ENCODE results near the gene ANKRD29. TPM values are rescaled to one million over a fixed set of nuclear protein-coding genes. Genes with fewer than 3 reads are reported as not detected.

ANKRD29 gene
- total and polyA plus RNA-seq, 2 of the 4 experiments (the other 2 are of a cell fraction) = 0.18 to 0.31 TPM

DNA sequence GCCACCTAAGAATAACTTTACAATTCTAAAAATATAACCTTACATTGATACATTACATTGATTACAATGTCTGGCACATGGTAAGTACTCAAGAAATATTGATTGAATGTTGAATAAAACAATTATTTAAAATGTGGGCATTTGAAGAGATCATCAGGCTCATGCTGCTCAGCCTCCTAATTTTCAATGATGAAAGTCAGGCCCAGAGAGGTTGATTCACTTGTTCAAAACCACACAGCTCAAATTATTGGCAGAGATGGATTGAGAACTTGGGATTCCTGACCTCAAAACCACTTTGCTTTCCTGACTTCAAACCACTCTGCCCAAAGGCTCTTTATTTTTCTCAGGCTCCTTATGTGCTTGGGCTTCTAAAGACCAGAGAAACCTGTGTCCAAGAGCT is 34.7 kb downstream of the ANKRD29 start:
- intact Hi-C loops (cut with micrococcal nuclease) (loop anchor here (10.0 kb wide), 1 partner anchor 387 kb away; the partner anchor contains the start of gene TTC39C), in situ Hi-C loops (cut with MboI; ENCODE audit: low sequenced_read_pairs) (loop anchor here (5.0 to 10.0 kb wide), 2 partner anchors 74 to 487 kb away; no protein-coding TSS in a partner anchor), dilution Hi-C loops (cut with HindIII; ENCODE audit: low sequenced_read_pairs, unreplicated experiment) (no loop called here)
- Histone ChIP-seq H2BK5ac (ENCODE audit: low read depth, low read length, poor library complexity, severe bottlenecking) (peak overlapping the region; percentile 34), H3K9me3 (ENCODE audit: control insufficient read depth, insufficient read depth, low read length) (no peaks in the 10 kb centered on the region), H3K4me2 (ENCODE audit: low read depth, low read length) (no peak overlapping the region), H3K9me1 (ENCODE audit: insufficient read depth, low read length) (peaks cover 10% of the 10 kb centered on the region), H3K4ac (ENCODE audit: low read depth, low read length) (peak overlapping the region; percentile 33; the same call in 1 of the 2 replicates), H3K18ac (ENCODE audit: low read depth, low read length) (peak overlapping the region; percentile 11; the same call in 1 of the 2 replicates), H3K14ac (replicated peaks; ENCODE audit: low read depth, low read length) (no peak overlapping the region; the same call in 1 of the 2 replicates), H3K27ac (ENCODE audit: insufficient read depth, low read length) (no peak overlapping the region), H2BK15ac (ENCODE audit: low read depth, low read length) (peak overlapping the region; percentile 78; the same call in 2 of the 3 replicates), H4K20me1 (ENCODE audit: insufficient read depth, low read length) (no peaks in the 10 kb centered on the region), H3K23ac (ENCODE audit: low read depth, low read length) (no peak overlapping the region), H3K79me1 (ENCODE audit: low read depth in 1 of 2, low read length in 2 of 2) (no peaks in the 10 kb centered on the region), H4K5ac (ENCODE audit: low read depth, low read length) (no peak overlapping the region), H3K4me3 (ENCODE audit: insufficient read depth, low read depth, low read length) (no peak overlapping the region), H3K27me3 (ENCODE audit: control insufficient read depth, insufficient read depth, low read length) (peaks cover 2% of the 10 kb centered on the region; the same call in 1 of the 2 replicates), H2AFZ (replicated peaks; ENCODE audit: low read length, poor library complexity) (no peak overlapping the region), H3K36me3 (ENCODE audit: control insufficient read depth, insufficient read depth, low read length) (no peaks in the 10 kb centered on the region), H3K9ac (ENCODE audit: low read depth, low read length) (no peak overlapping the region), H3K4me1 (ENCODE audit: control insufficient read depth, insufficient read depth, low read length) (peaks cover 8% of the 10 kb centered on the region), H4K8ac (ENCODE audit: low read depth in 2 of 2, low read length in 2 of 2) (0 out of 4 replicates have a peak overlapping the region, but pooled peaks of 1 of the 2 experiments have one; percentile 53), H3K56ac (ENCODE audit: extremely low read depth, insufficient read depth, low read length) (no peak overlapping the region), H2BK120ac (ENCODE audit: low read depth, low read length) (peak overlapping the region; percentile 72), H2BK20ac (ENCODE audit: low read depth, low read length) (peak overlapping the region; percentile 82), H4K91ac (ENCODE audit: insufficient read depth, low read depth, low read length) (peak overlapping the region; percentile 33; the same call in 1 of the 2 replicates), H2AK5ac (ENCODE audit: low read depth, low read length) (peak overlapping the region; percentile 56; the same call in 1 of the 2 replicates), H2AK9ac (replicated peaks; ENCODE audit: low read depth, low read length, poor library complexity) (no peak overlapping the region)
- CTCF ChIA-PET = interaction anchor here (0.5 to 1.2 kb wide), 2 partner anchors 11 to 13 kb away, joined by 3 to 4 read pairs; no protein-coding TSS in a partner anchor
- TF ChIP-seq MAZ (IDR thresholded peaks at IDR 0.05; ENCODE audit: borderline replicate concordance, low read depth, low read length) (no peak), MAFK (IDR thresholded peaks at IDR 0.05; ENCODE audit: low read depth, low read length) (no peak), BHLHE40 (IDR thresholded peaks at IDR 0.05; ENCODE audit: low read depth, low read length) (no peak), POLR2A (IDR thresholded peaks at IDR 0.05; ENCODE audit: low read depth, low read length) (no peak), MXI1 (IDR thresholded peaks at IDR 0.05; ENCODE audit: borderline replicate concordance, low read depth, low read length) (no peak), USF2 (IDR thresholded peaks at IDR 0.05; ENCODE audit: low read depth, low read length) (no peak), FOS (IDR thresholded peaks at IDR 0.05; ENCODE audit: low read depth, low read length) (no peak), CEBPB (IDR thresholded peaks at IDR 0.05; ENCODE audit: low read depth, low read length) (no peak), RCOR1 (IDR thresholded peaks at IDR 0.05; ENCODE audit: insufficient replicate concordance, low read length) (no peak), CHD1 (IDR thresholded peaks at IDR 0.05; ENCODE audit: low read depth, low read length) (no peak), NFE2L2 (IDR thresholded peaks at IDR 0.05; ENCODE audit: low read depth, low read length) (no peak), RFX5 (IDR thresholded peaks at IDR 0.05; ENCODE audit: low read depth, low read length) (no peak), ELK1 (IDR thresholded peaks at IDR 0.05; ENCODE audit: borderline replicate concordance, low read depth, low read length) (no peak), CTCF (conservative IDR thresholded peaks at IDR 0.05; ENCODE audit: low read depth, low read length) (no peak)
- POLR2A ChIA-PET (ENCODE audit: unreplicated experiment) = no interaction called here
- DNase-seq = no peak
- no TSS peak for BruUV-seq (replicated peaks)
- ATAC-seq (ENCODE audit: low read depth) = no peak

Data from IMR-90 (cell line).